DOHH2 (cell line): ENCODE results near the gene MLLT6.

Experiments used
- H3F3A ChIP-seq: fragments of 200-600 bp; sonication (generic), shearing (Covaris generic); 2 replicates; pipeline ENCODE4 v1.6.0; 2016; ENCODE audit warnings: antibody characterized with exemption, mild to moderate bottlenecking; ENCODE audit not compliant: control insufficient read depth, insufficient read depth
- H3K27ac ChIP-seq: fragments of 200-600 bp; sonication (generic); 2 replicates; pipeline ENCODE4 v1.5.1; 2014; ENCODE audit warnings: low read depth, mild to moderate bottlenecking, low read length, moderate library complexity
- H3K27me3 ChIP-seq: fragments of 200-600 bp; sonication (generic); 2 replicates; pipeline ENCODE4 v1.6.1; 2014; ENCODE audit warnings: mild to moderate bottlenecking, low read length, mixed read lengths; ENCODE audit not compliant: control insufficient read depth
- H3K36me3 ChIP-seq: fragments of 200-600 bp; sonication (generic); 2 replicates; pipeline ENCODE4 v1.6.1; 2014; ENCODE audit warnings: mild to moderate bottlenecking, low read length, moderate library complexity, mixed read lengths; ENCODE audit not compliant: control insufficient read depth
- H3K4me1 ChIP-seq: fragments of 200-600 bp; sonication (generic); 2 replicates; pipeline ENCODE4 v1.6.1; 2014; ENCODE audit warnings: mild to moderate bottlenecking, low read length, mixed read lengths; ENCODE audit not compliant: control insufficient read depth
- H3K4me2 ChIP-seq: fragments of 200-600 bp; sonication (generic); 2 replicates; pipeline ENCODE4 v1.6.0; 2014; ENCODE audit warnings: mild to moderate bottlenecking, low read length, moderate library complexity
- H3K4me3 ChIP-seq: fragments of 200-600 bp; sonication (generic); 2 replicates; pipeline ENCODE4 v1.5.1; 2014; ENCODE audit warnings: mild to moderate bottlenecking, low read length, mixed read lengths
- H3K79me2 ChIP-seq: fragments of 200-600 bp; sonication (generic); 2 replicates; pipeline ENCODE4 v1.6.1; 2014; ENCODE audit warnings: mild to moderate bottlenecking, low read length, mixed read lengths; ENCODE audit not compliant: control insufficient read depth
- H3K9me2 ChIP-seq: fragments of 200-600 bp; sonication (generic); replicated peaks from 2 replicates; pipeline ENCODE4 v1.6.1; 2014; ENCODE audit warnings: mild to moderate bottlenecking, low read length, mixed read lengths; ENCODE audit not compliant: control insufficient read depth
- H3K9me3 ChIP-seq: fragments of 200-600 bp; sonication (generic); 2 replicates; pipeline ENCODE4 v1.6.1; 2014; ENCODE audit warnings: antibody characterized with exemption, low read length, mixed read lengths; ENCODE audit not compliant: control insufficient read depth, insufficient read depth
- H4K20me1 ChIP-seq: fragments of 200-600 bp; sonication (generic); 2 replicates; pipeline ENCODE4 v1.6.0; 2014; ENCODE audit warnings: low read depth, mild to moderate bottlenecking, antibody characterized with exemption, low read length, moderate library complexity; ENCODE audit not compliant: control insufficient read depth, insufficient read depth
- CTCF ChIP-seq: fragments of 200-600 bp; sonication (generic); IDR thresholded peaks from one replicate; pipeline ENCODE4 v1.5.1; 2014; ENCODE audit warnings: antibody characterized with exemption, mild to moderate bottlenecking, low read depth, low read length; ENCODE audit not compliant: poor library complexity, severe bottlenecking
- EZH2phosphoT487 ChIP-seq: fragments of 200-600 bp; sonication (generic); IDR thresholded peaks from 2 replicates; pipeline ENCODE4 v1.6.1; 2017; ENCODE audit warnings: borderline replicate concordance, mild to moderate bottlenecking, antibody characterized with exemption, low read length, moderate library complexity, mixed read lengths

MLLT6 gene

GRCh38 chr17:38748892-38749222 lies 43.8 kb downstream of the MLLT6 start:
- Histone ChIP-seq H3K79me2 (peaks cover 16% of the 10 kb centered on the region), H3K27ac (no peak overlapping the region)

GRCh38 chr17:38749223-38750043 lies 44.4 kb downstream of the MLLT6 start:
- H3K27me3 ChIP-seq = peaks cover 20% of the 10 kb centered on the region
- H4K20me1 ChIP-seq = no peaks in the 10 kb centered on the region; the same call in 1 of the 2 replicates
- H3K4me3 ChIP-seq = peak overlapping the region; percentile 91
- H3K9me3 ChIP-seq = no peaks in the 10 kb centered on the region
- H3K27ac ChIP-seq = no peak overlapping the region
- peaks cover 23% of the 10 kb centered on the region for H3F3A ChIP-seq
- peaks cover 69% of the 10 kb centered on the region for H3K4me1 ChIP-seq
- peaks cover 13% of the 10 kb centered on the region for H3K36me3 ChIP-seq
- peaks cover 22% of the 10 kb centered on the region for H3K79me2 ChIP-seq
- H3K9me2 ChIP-seq = no peaks in the 10 kb centered on the region
- no peak for TF ChIP-seq CTCF
- TF ChIP-seq EZH2phosphoT487 = no peak
- peak overlapping the region; percentile 73 for H3K4me2 ChIP-seq

More at GRCh38 chr17:38748892-38749222, 43.8 kb downstream of the MLLT6 start:
- peaks cover 66% of the 10 kb centered on the region for H3K4me1 ChIP-seq
- H4K20me1 ChIP-seq = no peaks in the 10 kb centered on the region; the same call in 1 of the 2 replicates
- peak overlapping the region; percentile 73 for H3K4me2 ChIP-seq
- peaks cover 23% of the 10 kb centered on the region for H3F3A ChIP-seq
- no peaks in the 10 kb centered on the region for H3K9me2 ChIP-seq
- peak overlapping the region; percentile 66 for H3K4me3 ChIP-seq
- no peaks in the 10 kb centered on the region for H3K9me3 ChIP-seq
- peaks cover 10% of the 10 kb centered on the region for H3K36me3 ChIP-seq
- peaks cover 20% of the 10 kb centered on the region for H3K27me3 ChIP-seq
- no peak for TF ChIP-seq CTCF
- TF ChIP-seq EZH2phosphoT487 = no peak

GRCh38 chr17:38750044-38750311 lies 44.9 kb downstream of the MLLT6 start:
- Histone ChIP-seq H3K27ac (no peak overlapping the region), H3K4me2 (peak overlapping the region; percentile 73), H3K79me2 (peaks cover 27% of the 10 kb centered on the region), H3K27me3 (peaks cover 20% of the 10 kb centered on the region), H3K36me3 (peaks cover 19% of the 10 kb centered on the region), H3K4me1 (peaks cover 68% of the 10 kb centered on the region), H3F3A (peaks cover 23% of the 10 kb centered on the region), H4K20me1 (no peaks in the 10 kb centered on the region; the same call in 1 of the 2 replicates), H3K9me3 (no peaks in the 10 kb centered on the region), H3K9me2 (no peaks in the 10 kb centered on the region), H3K4me3 (peak overlapping the region; percentile 91)
- TF ChIP-seq EZH2phosphoT487 (no peak), CTCF (no peak)
